Erythroblast (primary cell): ENCODE data around the gene DOCK1.

Source experiments
- GATA1 ChIP-seq: IDR thresholded peaks from 2 replicates; pipeline ENCODE4 v1.6.1; 2011; ENCODE audit warnings: low read depth, mild to moderate bottlenecking, control low read depth, low read length, moderate library complexity
- POLR2A ChIP-seq: IDR thresholded peaks from 2 replicates; pipeline ENCODE4 v1.6.1; 2011; ENCODE audit warnings: mild to moderate bottlenecking, low read length

DNA sequence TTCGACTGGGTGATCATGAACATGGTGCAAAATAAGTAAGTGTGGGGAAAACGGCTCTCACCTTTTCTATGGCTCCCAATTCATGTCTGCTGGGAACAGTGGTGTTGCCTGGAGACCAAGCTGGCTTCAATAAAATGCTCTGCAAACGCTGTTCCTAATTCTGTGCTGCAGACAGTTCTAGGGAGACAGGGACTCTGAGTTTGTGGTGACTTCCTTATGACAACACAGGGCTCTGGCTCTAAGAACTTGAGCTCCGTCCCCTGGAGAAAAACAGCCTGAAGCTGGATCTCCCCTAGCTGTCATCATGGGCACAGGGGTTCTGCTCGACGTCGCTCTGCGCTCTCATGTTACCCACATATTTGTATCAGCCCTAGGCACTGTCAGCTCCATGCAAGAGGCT, 352.2 kb downstream of the DOCK1 start:
- TF ChIP-seq POLR2A (no peak), GATA1 (no peak)
